Transverse colon (tissue), 4 donors: ENCODE measurements around the gene GLOD4. TPM values are rescaled to one million over a fixed set of nuclear protein-coding genes. Genes with fewer than 3 reads are reported as not detected.
"Not testable (repeated sequence)": the region's sequence is repeated elsewhere in the genome, so short reads cannot be mapped to it uniquely, and the experiment has no call there.

Source experiments
- DNase-seq: peaks from one replicate; pipeline ENCODE4 v3.0.0-alpha.2; 2019
- H3K27ac ChIP-seq, 4 donors: fragments of 200-600 bp; sonication (generic); 2 replicates each; pipeline ENCODE4 v1.5.1; 2016 to 2018; ENCODE audit warnings: inconsistent platforms in 4 of 4
- H3K27me3 ChIP-seq: fragments of 200-600 bp; sonication (generic); 2 replicates; pipeline ENCODE4 v1.5.1; 2017; ENCODE audit warnings: inconsistent platforms
- H3K36me3 ChIP-seq, 4 donors: fragments of 200-600 bp; sonication (generic); 2 replicates each; pipeline ENCODE4 v1.5.1; 2017 to 2019; ENCODE audit warnings: inconsistent platforms in 4 of 4
- H3K4me1 ChIP-seq, 4 donors: fragments of 200-600 bp; sonication (generic); 2 replicates each; pipeline ENCODE4 v1.5.1; 2017 to 2020; ENCODE audit warnings: inconsistent platforms in 4 of 4
- H3K4me3 ChIP-seq, 4 donors: fragments of 200-600 bp; sonication (generic); 1 replicate in 1 of 4; 2 replicates in 3 of 4; pipeline versions ENCODE4 v1.5.1 to v1.6.1; 2017 to 2019; ENCODE audit warnings: inconsistent platforms in 4 of 4
- H3K9me3 ChIP-seq, 2 donors: fragments of 200-600 bp; sonication (generic); 2 replicates each; pipeline ENCODE4 v1.5.1; 2017 to 2019; ENCODE audit warnings: inconsistent platforms in 2 of 2
- EP300 ChIP-seq: sonication (generic); formaldehyde crosslinking; IDR thresholded peaks from one replicate; pipeline ENCODE4 v1.6.1; 2017; ENCODE audit warnings: antibody characterized with exemption, low read depth
- POLR2A ChIP-seq: fragments of 450-650 bp; IDR thresholded peaks from one replicate; pipeline ENCODE4 v1.6.1; 2016; ENCODE audit warnings: antibody characterized with exemption, mild to moderate bottlenecking, moderate library complexity
- POLR2AphosphoS5 ChIP-seq, 3 donors: sonication (generic); formaldehyde crosslinking; IDR thresholded peaks; one replicate each; pipeline ENCODE4 v1.6.1; 2016; ENCODE audit warnings: antibody characterized with exemption in 3 of 3
- WGBS, 2 donors: methylation state at CpG; one replicate each; pipeline ENCODE4 v1.1.5; 2018; ENCODE audit warnings: low coverage in 1 of 2; 5-methylcytosine and 5-hydroxymethylcytosine counted together
- in situ Hi-C, 4 donors: fragments of 200-750 bp; cut with MboI; loops; one replicate each; pipeline versions ENCODE4 v1.15.0 to v1.15.1; 2017; ENCODE audit warnings: low sequenced_read_pairs in 3 of 4, low pct_ligation_motif_present in 1 of 4, low pct_unique_long_range_greater_than_20kb in 1 of 4
- intact Hi-C: fragments of 100-400 bp; cut with DNase I; formaldehyde crosslinking; loops from one replicate; pipeline ENCODE4 v1.15.1; 2023; ENCODE audit warnings: low total_unique reads
- total RNA-seq, 4 donors: library from RNA; depleted of rRNA; stranded (reverse); fragments of >200 nt; gene quantifications; one replicate each; pipeline ENCODE4 v1.1.0, GENCODE V29; 2016
- TF ChIP-seq, protein P1 (sequence below), 5 experiments: fragments of 200-600 bp in 3 of 5; fragments of 450-650 bp in 2 of 5; sonication (generic) in 3 of 5; IDR thresholded peaks; 1 replicate in 2 of 5; 2 replicates in 3 of 5; pipeline ENCODE4 v1.5.1; 2016 to 2017; ENCODE audit warnings: antibody characterized with exemption in 5 of 5, inconsistent platforms in 3 of 5, mild to moderate bottlenecking in 2 of 5, moderate library complexity in 1 of 5

Gene GLOD4, protein sequence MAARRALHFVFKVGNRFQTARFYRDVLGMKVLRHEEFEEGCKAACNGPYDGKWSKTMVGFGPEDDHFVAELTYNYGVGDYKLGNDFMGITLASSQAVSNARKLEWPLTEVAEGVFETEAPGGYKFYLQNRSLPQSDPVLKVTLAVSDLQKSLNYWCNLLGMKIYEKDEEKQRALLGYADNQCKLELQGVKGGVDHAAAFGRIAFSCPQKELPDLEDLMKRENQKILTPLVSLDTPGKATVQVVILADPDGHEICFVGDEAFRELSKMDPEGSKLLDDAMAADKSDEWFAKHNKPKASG
- total RNA-seq: 100 to 1,000 TPM in 1 of 4 donors, 10 to 100 TPM in 3; 65.5 to 124 (median 73.7) TPM

DNA sequence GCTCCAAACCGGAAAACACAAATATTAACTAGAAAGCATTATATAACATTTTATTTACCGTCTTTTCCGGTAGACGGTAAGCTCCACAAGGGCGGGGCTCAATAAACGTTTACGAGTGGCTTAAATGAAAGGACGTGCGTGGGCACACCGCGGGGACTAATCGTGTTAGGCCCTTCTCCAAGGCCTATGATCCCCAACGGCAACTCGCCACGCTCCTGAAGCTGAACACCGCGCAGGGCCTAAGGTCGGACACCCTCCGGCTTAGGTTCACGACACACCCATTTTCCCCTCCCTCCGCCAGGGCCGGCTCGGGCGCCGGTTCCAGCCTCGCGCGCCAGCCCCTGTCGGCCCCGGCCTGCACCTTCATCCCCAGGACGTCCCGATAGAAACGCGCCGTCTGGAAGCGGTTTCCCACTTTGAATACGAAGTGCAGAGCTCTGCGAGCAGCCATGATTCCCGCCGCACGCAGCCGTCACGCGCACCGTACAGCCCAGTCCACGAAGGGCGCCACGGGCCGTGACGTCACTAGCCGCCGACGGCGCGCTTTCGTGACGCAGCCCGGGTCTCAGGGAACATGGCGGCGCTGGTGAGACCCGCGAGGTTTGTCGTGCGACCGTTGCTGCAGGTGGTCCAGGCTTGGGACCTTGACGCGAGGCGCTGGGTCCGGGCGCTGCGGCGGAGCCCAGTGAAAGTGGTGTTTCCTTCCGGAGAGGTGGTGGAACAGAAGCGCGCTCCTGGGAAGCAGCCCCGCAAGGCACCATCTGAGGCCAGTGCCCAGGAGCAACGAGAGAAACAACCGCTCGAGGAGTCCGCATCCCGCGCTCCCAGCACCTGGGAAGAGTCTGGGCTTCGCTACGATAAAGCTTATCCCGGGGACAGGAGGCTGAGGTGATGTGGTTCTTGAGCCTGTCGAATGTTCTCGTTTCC is at the start of gene GLOD4, which contains the start of gene MRM3:
TSS of gene GLOD4 (minus strand) at position 476 of the 927 bp plus-strand sequence. CDS start at position 451, 25 bp downstream.
TSS of gene MRM3 (plus strand) at position 549 of the 927 bp plus-strand sequence. CDS start at position 575, 26 bp downstream.
- peak within 1 kb of the TSS; percentile 85 to 94 (median 86) for H3K27ac ChIP-seq
- peaks cover 6 to 24% (median 15%) of the 10 kb centered on the region in 4 donors for H3K4me1 ChIP-seq
- TF ChIP-seq, protein P1, sequence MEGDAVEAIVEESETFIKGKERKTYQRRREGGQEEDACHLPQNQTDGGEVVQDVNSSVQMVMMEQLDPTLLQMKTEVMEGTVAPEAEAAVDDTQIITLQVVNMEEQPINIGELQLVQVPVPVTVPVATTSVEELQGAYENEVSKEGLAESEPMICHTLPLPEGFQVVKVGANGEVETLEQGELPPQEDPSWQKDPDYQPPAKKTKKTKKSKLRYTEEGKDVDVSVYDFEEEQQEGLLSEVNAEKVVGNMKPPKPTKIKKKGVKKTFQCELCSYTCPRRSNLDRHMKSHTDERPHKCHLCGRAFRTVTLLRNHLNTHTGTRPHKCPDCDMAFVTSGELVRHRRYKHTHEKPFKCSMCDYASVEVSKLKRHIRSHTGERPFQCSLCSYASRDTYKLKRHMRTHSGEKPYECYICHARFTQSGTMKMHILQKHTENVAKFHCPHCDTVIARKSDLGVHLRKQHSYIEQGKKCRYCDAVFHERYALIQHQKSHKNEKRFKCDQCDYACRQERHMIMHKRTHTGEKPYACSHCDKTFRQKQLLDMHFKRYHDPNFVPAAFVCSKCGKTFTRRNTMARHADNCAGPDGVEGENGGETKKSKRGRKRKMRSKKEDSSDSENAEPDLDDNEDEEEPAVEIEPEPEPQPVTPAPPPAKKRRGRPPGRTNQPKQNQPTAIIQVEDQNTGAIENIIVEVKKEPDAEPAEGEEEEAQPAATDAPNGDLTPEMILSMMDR (IDR thresholded peaks at IDR 0.05): peak in 4 of 5 experiments; percentile 10 to 73 (median 40)
- TF ChIP-seq POLR2AphosphoS5 (IDR thresholded peaks at IDR 0.05) (peak; percentile 95 to 98 (median 96)), POLR2A (peak; percentile 74), EP300 (no peak)
- no peaks in the 10 kb centered on the region for H3K27me3 ChIP-seq
- peak; percentile 95 for DNase-seq
- in situ Hi-C loops: loop anchor here in 2 of 4 donors (10.0 kb wide), 1 partner anchor 203 kb away; no protein-coding TSS in a partner anchor
- peak within 1 kb of the TSS; percentile 59 to 93 (median 74) for H3K4me3 ChIP-seq
- no peaks in the 10 kb centered on the region for H3K9me3 ChIP-seq
- peaks cover 0 to 14% (median 5%) of the 10 kb centered on the region in 4 donors for H3K36me3 ChIP-seq
- intact Hi-C loops: no loop called here
- 0% methylated on average over 2 to 87 of the region's 87 CpGs for WGBS, 2 donors

DNA sequence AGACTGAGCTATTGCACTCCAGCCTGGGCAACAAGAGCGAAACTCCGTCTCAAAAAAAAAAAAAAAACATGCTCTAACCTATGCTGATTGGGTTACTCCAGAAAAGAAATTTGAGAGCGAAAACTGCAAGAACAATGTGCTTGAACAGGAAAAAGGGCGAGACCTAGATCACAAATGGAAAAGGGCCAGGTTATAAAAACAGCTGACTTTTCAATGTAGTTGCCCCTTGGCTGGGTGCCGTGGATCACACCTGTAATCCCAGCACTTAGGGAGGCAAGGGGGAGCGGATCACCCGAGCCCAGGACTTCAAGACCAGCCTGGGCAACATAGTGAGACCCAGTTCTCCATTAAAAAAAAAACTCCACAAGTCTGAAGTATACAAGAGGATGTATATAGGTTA is 48.9 kb upstream of the GLOD4 start:
- Histone ChIP-seq H3K4me1 (peaks cover 0 to under 1% (median 0%) of the 10 kb centered on the region in 4 donors), H3K4me3 (no peak overlapping the region), H3K27me3 (no peaks in the 10 kb centered on the region), H3K36me3 (no peaks in the 10 kb centered on the region), H3K27ac (no peak overlapping the region), H3K9me3 (no peaks in the 10 kb centered on the region)
- DNase-seq: no peak
- intact Hi-C loops (no loop called here), in situ Hi-C loops (no loop called here)
- WGBS, 2 donors: 41 to 70% methylated on average over 5 to 7 of the region's 7 CpGs
- no peak for TF ChIP-seq EP300
- no peak for TF ChIP-seq POLR2AphosphoS5 (IDR thresholded peaks at IDR 0.05)
- TF ChIP-seq POLR2A: no peak
- TF ChIP-seq, protein P1 (IDR thresholded peaks at IDR 0.05): no peak

DNA sequence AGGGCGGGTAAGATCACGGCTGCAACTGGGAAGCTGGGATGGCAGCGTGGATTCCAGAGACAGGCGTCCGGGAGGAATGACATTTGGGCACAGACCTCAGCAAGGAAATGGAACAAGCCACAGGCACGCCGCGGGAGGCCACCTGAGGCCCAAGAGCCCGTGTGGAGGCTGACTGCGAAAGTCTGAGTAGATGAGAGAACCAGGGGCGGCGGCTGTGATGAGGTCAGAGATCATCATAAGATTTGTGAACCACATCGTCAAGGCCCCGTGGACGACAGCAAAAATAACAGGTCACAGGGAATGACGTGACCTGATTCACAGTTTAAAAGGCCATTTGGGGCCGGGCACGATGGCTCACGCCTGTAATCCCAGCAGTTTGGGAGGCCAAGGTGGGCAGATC is 48.3 kb upstream of the GLOD4 start:
- Histone ChIP-seq H3K4me1 (no peaks in the 10 kb centered on the region), H3K27me3 (no peaks in the 10 kb centered on the region), H3K36me3 (no peaks in the 10 kb centered on the region), H3K4me3 (no peak overlapping the region), H3K27ac (peak overlapping the region in 1 of 4 donors; percentile 38), H3K9me3 (no peaks in the 10 kb centered on the region)
- DNase-seq: no peak
- 73% methylated on average over 19 of the region's 19 CpGs; no CpG with 5 or more reads in 1 of the 2 donors for WGBS, 2 donors
- no peak for TF ChIP-seq EP300
- no peak for TF ChIP-seq POLR2A
- TF ChIP-seq POLR2AphosphoS5 (IDR thresholded peaks at IDR 0.05): no peak
- TF ChIP-seq, protein P1 (IDR thresholded peaks at IDR 0.05): no peak
- in situ Hi-C loops (no loop called here), intact Hi-C loops (no loop called here)

DNA sequence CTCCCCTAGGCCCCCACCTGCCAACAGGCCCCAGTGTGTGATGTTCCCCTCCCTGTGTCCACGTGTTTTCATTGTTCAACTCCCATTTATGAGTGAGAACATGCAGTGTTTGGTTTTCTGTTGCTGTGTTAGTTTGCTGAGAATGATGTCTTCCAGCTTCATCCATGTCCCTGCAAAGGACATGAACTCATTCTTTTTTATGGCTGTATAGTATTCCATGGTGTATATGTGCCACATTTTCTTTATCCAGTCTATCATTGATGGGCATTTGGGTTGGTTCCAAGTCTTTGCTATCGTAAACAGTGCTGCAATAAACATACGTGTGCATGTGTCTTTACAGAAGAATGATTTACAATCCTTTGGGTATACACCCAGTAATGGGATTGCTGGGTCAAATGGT is 47.5 kb upstream of the GLOD4 start:
- 44 to 53% methylated on average over 2 to 3 of the region's 3 CpGs for whole genome bisulfite sequencing, 2 donors
- H3K36me3 ChIP-seq, H3K27me3 ChIP-seq, H3K27ac ChIP-seq, in situ Hi-C loops, intact Hi-C loops, H3K4me1 ChIP-seq, DNase-seq, H3K4me3 ChIP-seq, H3K9me3 ChIP-seq: not testable (repeated sequence)
